B cell (primary cell): ENCODE results near the gene FAM168A. TPM values are rescaled to one million over a fixed set of nuclear protein-coding genes. Genes with fewer than 3 reads are reported as not detected.

ENCODE experiments used
- ATAC-seq: fragments of 200-7000 bp; cut with Tn5 transposase; one replicate; pipeline ENCODE4 v1.10.0; 2021; ENCODE audit warnings: low read depth, mild to moderate bottlenecking, moderate number of reproducible peaks, moderate library complexity
- CTCF ChIA-PET: fragments of 350-600 bp; sonication (Branson Sonifier 250); formaldehyde crosslinking; loops from one replicate; lab custom pipeline; 2021; ENCODE audit warnings: antibody characterized with exemption, inconsistent platforms; lab: Charles Lee
- POLR2A ChIA-PET: fragments of 350-600 bp; sonication (Branson Sonifier 250); formaldehyde crosslinking; loops from one replicate; lab custom pipeline; 2021; ENCODE audit warnings: antibody characterized with exemption; lab: Charles Lee
- DNase-seq: peaks from one replicate; pipeline ENCODE4 v3.0.0; 2013
- H2AFZ ChIP-seq: 2 replicates; pipeline ENCODE4 v1.6.1; 2012; ENCODE audit warnings: mild to moderate bottlenecking, low read depth, low read length; ENCODE audit not compliant: insufficient read depth, poor library complexity, severe bottlenecking
- H3K27ac ChIP-seq, 2 donors: 1 replicate in 1 of 2; 2 replicates in 1 of 2; pipeline ENCODE4 v1.5.1; 2012 to 2013; ENCODE audit warnings: low read length in 2 of 2, mild to moderate bottlenecking in 2 of 2, moderate library complexity in 1 of 2
- H3K27me3 ChIP-seq, 4 experiments: fragments of 200-600 bp in 1 of 4; sonication (generic) in 1 of 4; replicated peaks in 1 of 4; 1 replicate in 2 of 4; 2 replicates in 2 of 4; pipeline versions ENCODE4 v1.6.1 to v1.7.0; 2013 to 2016; ENCODE audit warnings: low read length in 3 of 4, mild to moderate bottlenecking in 2 of 4, mixed read lengths in 1 of 4, moderate library complexity in 1 of 4; ENCODE audit not compliant: insufficient read depth in 4 of 4, control insufficient read depth in 3 of 4; ENCODE audit errors: control extremely low read depth in 1 of 4
- H3K36me3 ChIP-seq, 2 experiments: replicated peaks in 1 of 2; 1 replicate in 1 of 2; 2 replicates in 1 of 2; pipeline versions ENCODE4 v1.6.1 to v1.7.1; 2013; ENCODE audit warnings: low read length in 1 of 2; ENCODE audit not compliant: insufficient read depth in 2 of 2, control insufficient read depth in 1 of 2; ENCODE audit errors: control extremely low read depth in 1 of 2, extremely low read depth in 1 of 2
- H3K4me1 ChIP-seq, 2 donors: fragments of 200-600 bp in 1 of 2; sonication (generic) in 1 of 2; 1 replicate in 1 of 2; 2 replicates in 1 of 2; pipeline versions ENCODE4 v1.5.1 to v1.6.1; 2013 to 2017; ENCODE audit warnings: low read length in 2 of 2; ENCODE audit not compliant: control insufficient read depth in 2 of 2, insufficient read depth in 2 of 2
- H3K4me2 ChIP-seq: replicated peaks from 2 replicates; pipeline ENCODE3; 2012; ENCODE audit warnings: mild to moderate bottlenecking, low read depth, low read length; ENCODE audit not compliant: poor library complexity, severe bottlenecking
- H3K4me3 ChIP-seq, 5 experiments: fragments of 200-600 bp in 1 of 5; sonication (generic) in 1 of 5; 1 replicate in 3 of 5; 2 replicates in 2 of 5; pipeline versions ENCODE4 v1.5.1 to v1.7.0; 2011 to 2016; ENCODE audit warnings: low read length in 4 of 5, mild to moderate bottlenecking in 4 of 5, low read depth in 2 of 5, control low read depth in 1 of 5, moderate library complexity in 1 of 5; ENCODE audit not compliant: insufficient read depth in 1 of 5; ENCODE audit errors: control extremely low read depth in 1 of 5, extremely low read depth in 1 of 5
- H3K79me2 ChIP-seq: fragments of 200-600 bp; sonication (generic); one replicate; pipeline ENCODE4 v1.6.0; 2016; ENCODE audit warnings: low read length; ENCODE audit not compliant: control insufficient read depth, insufficient read depth
- H3K9ac ChIP-seq: fragments of 200-600 bp; sonication (generic); 2 replicates; pipeline ENCODE4 v1.6.1; 2017; ENCODE audit warnings: mild to moderate bottlenecking, low read length, moderate library complexity
- H3K9me3 ChIP-seq, 3 donors: one replicate each; pipeline versions ENCODE4 v1.6.1 to v1.7.1; 2013; ENCODE audit warnings: low read length in 2 of 3; ENCODE audit not compliant: control insufficient read depth in 2 of 3, insufficient read depth in 1 of 3; ENCODE audit errors: control extremely low read depth in 1 of 3
- H4K20me1 ChIP-seq: 2 replicates; pipeline ENCODE4 v1.6.0; 2012; ENCODE audit warnings: mild to moderate bottlenecking, low read length; ENCODE audit not compliant: insufficient read depth, control insufficient read depth, poor library complexity, severe bottlenecking
- H3K27ac Mint-ChIP-seq: one replicate; pipeline ENCODE4 v1.8.0; 2021; ENCODE audit warnings: mixed read lengths
- H3K27me3 Mint-ChIP-seq: one replicate; pipeline ENCODE4 v1.8.0; 2021; ENCODE audit warnings: mixed read lengths
- H3K4me1 Mint-ChIP-seq: one replicate; pipeline ENCODE4 v1.8.0; 2021; ENCODE audit warnings: mixed read lengths
- H3K4me3 Mint-ChIP-seq: one replicate; pipeline ENCODE4 v1.8.0; 2021; ENCODE audit warnings: mixed read lengths
- H3K9me3 Mint-ChIP-seq: one replicate; pipeline ENCODE4 v1.8.0; 2022; ENCODE audit warnings: mixed read lengths; ENCODE audit not compliant: insufficient read depth
- EZH2 ChIP-seq: IDR thresholded peaks from 2 replicates; pipeline ENCODE4 v1.6.1; 2012; ENCODE audit warnings: borderline replicate concordance, low read depth, mild to moderate bottlenecking, moderate library complexity, low read length; ENCODE audit not compliant: insufficient read depth, poor library complexity, severe bottlenecking
- WGBS: methylation state at CpG from one replicate; pipeline ENCODE4 v1.1.5; 2013; ENCODE audit warnings: missing lambda C conversion rate; ENCODE audit not compliant: insufficient coverage; 5-methylcytosine and 5-hydroxymethylcytosine counted together
- intact Hi-C: fragments of 100-400 bp; cut with micrococcal nuclease; formaldehyde crosslinking; loops from one replicate; pipeline ENCODE4 v1.10.0; 2022
- polyA plus RNA-seq: library from polyadenylated mRNA; depleted of rRNA; stranded (reverse); fragments of >200 nt; gene quantifications from 2 replicates; pipeline ENCODE4 v1.2.3, GENCODE V29; 2012
- total RNA-seq, 2 donors: library from RNA; stranded (reverse); fragments of 120-200 nt in 1 of 2; gene quantifications; 1 replicate in 1 of 2; 2 replicates in 1 of 2; pipeline versions ENCODE4 v1.2.3 to v1.2.4, GENCODE V29; 2013 to 2022
- TF ChIP-seq, protein P1 (sequence below): fragments of 200-600 bp; IDR thresholded peaks from one replicate; pipeline ENCODE4 v1.8.0; 2022; ENCODE audit warnings: antibody characterized with exemption, mild to moderate bottlenecking

Gene FAM168A
- total and polyA plus RNA-seq, 2 donors (not counting 1 experiment from before 2014, with no cell fraction given) = 11.0 to 26.8 TPM

GRCh38 chr11:73555615-73556014 lies 42.3 kb downstream of the FAM168A start:
- no peak overlapping the region for H3K27ac ChIP-seq
- no peak overlapping the region for H3K4me3 ChIP-seq
- Mint-ChIP-seq H3K27ac (no peak overlapping the region), H3K27me3 (no peaks in the 10 kb centered on the region), H3K4me3 (no peak overlapping the region), H3K4me1 (peaks cover 14% of the 10 kb centered on the region), H3K9me3 (no peaks in the 10 kb centered on the region)
- peaks cover 0 to 4% of the 10 kb centered on the region in 2 donors for H3K4me1 ChIP-seq
- H3K27me3 ChIP-seq = no peaks in the 10 kb centered on the region
- no peak for ATAC-seq
- POLR2A ChIA-PET = no interaction called here
- peaks cover 0 to 3% (median 0%) of the 10 kb centered on the region in 3 donors for H3K9me3 ChIP-seq
- no peaks in the 10 kb centered on the region for H4K20me1 ChIP-seq
- H3K79me2 ChIP-seq = peaks cover 29% of the 10 kb centered on the region
- no peak overlapping the region for H3K4me2 ChIP-seq
- DNase-seq = no peak
- no peak overlapping the region for H3K9ac ChIP-seq
- no peak for TF ChIP-seq EZH2
- TF ChIP-seq, protein P1, sequence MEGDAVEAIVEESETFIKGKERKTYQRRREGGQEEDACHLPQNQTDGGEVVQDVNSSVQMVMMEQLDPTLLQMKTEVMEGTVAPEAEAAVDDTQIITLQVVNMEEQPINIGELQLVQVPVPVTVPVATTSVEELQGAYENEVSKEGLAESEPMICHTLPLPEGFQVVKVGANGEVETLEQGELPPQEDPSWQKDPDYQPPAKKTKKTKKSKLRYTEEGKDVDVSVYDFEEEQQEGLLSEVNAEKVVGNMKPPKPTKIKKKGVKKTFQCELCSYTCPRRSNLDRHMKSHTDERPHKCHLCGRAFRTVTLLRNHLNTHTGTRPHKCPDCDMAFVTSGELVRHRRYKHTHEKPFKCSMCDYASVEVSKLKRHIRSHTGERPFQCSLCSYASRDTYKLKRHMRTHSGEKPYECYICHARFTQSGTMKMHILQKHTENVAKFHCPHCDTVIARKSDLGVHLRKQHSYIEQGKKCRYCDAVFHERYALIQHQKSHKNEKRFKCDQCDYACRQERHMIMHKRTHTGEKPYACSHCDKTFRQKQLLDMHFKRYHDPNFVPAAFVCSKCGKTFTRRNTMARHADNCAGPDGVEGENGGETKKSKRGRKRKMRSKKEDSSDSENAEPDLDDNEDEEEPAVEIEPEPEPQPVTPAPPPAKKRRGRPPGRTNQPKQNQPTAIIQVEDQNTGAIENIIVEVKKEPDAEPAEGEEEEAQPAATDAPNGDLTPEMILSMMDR = no peak
- WGBS = 83% methylated on average over 1 of the region's 3 CpGs
- intact Hi-C loops = no loop called here
- CTCF ChIA-PET = no interaction called here
- peaks cover 0 to 2% of the 10 kb centered on the region in 2 experiments for H3K36me3 ChIP-seq
- H2AFZ ChIP-seq = no peak overlapping the region

- H3K27ac Mint-ChIP-seq = no peak overlapping the region
- CTCF ChIA-PET = no interaction called here
Observed at GRCh38 chr11:73554671-73555320, 43.1 kb downstream of the FAM168A start.

More at GRCh38 chr11:73554671-73555320, 43.1 kb downstream of the FAM168A start:
- Histone ChIP-seq H3K9ac (no peak overlapping the region), H3K27ac (no peak overlapping the region), H3K4me3 (no peak overlapping the region), H3K27me3 (no peaks in the 10 kb centered on the region), H2AFZ (no peak overlapping the region), H3K4me1 (peaks cover 0 to 4% of the 10 kb centered on the region in 2 donors), H4K20me1 (no peaks in the 10 kb centered on the region), H3K9me3 (peaks cover 0 to 3% (median 0%) of the 10 kb centered on the region in 3 donors), H3K79me2 (peaks cover 29% of the 10 kb centered on the region), H3K4me2 (no peak overlapping the region), H3K36me3 (peaks cover 0 to 2% of the 10 kb centered on the region in 2 experiments)
- no peaks in the 10 kb centered on the region for H3K27me3 Mint-ChIP-seq
- WGBS = no CpG with 5 or more reads among the region's 1 CpG
- no peak overlapping the region for H3K4me3 Mint-ChIP-seq
- no peaks in the 10 kb centered on the region for H3K9me3 Mint-ChIP-seq
- no peak for DNase-seq
- POLR2A ChIA-PET = no interaction called here
- intact Hi-C loops = no loop called here
- H3K4me1 Mint-ChIP-seq = peaks cover 17% of the 10 kb centered on the region
- TF ChIP-seq, protein P1 = no peak
- TF ChIP-seq EZH2 = no peak
- ATAC-seq = no peak
